HL-60/S4 treated with phorbol 12-myristate 13-acetate at 8.2 ng/mL for 4 days and 3 days (cell line): ENCODE data around the gene EFCAB11.
"Not testable (repeated sequence)": the region's sequence is repeated elsewhere in the genome, so short reads cannot be mapped to it uniquely, and the experiment has no call there.

Experiments
- in situ Hi-C: fragments of 300-500 bp; cut with MboI; formaldehyde crosslinking; loops from 2 replicates; pipeline ENCODE4 v1.15.0; 2022; ENCODE audit warnings: low sequenced_read_pairs

Gene EFCAB11

GRCh38 chr14:89889626-89890025 lies 64.9 kb downstream of the EFCAB11 start:
- in situ Hi-C loops, result no loop called here

GRCh38 chr14:89884761-89885160 lies 69.8 kb downstream of the EFCAB11 start:
- in situ Hi-C loops, result no loop called here

GRCh38 chr14:89881839-89882238 lies 72.7 kb downstream of the EFCAB11 start:
- in situ Hi-C loops, result no loop called here

- in situ Hi-C loops, result not testable (repeated sequence)
Observed at GRCh38 chr14:89874091-89874490, 80.4 kb downstream of the EFCAB11 start.

- in situ Hi-C loops, result no loop called here
Observed at GRCh38 chr14:89870316-89870715, 84.2 kb downstream of the EFCAB11 start.

- in situ Hi-C loops, result no loop called here
Observed at GRCh38 chr14:89869606-89870005, 84.9 kb downstream of the EFCAB11 start.

- in situ Hi-C loops, result no loop called here
Observed at GRCh38 chr14:89866458-89866857, 88.1 kb downstream of the EFCAB11 start.

GRCh38 chr14:89865153-89865552 lies 89.4 kb downstream of the EFCAB11 start:
- in situ Hi-C loops, result no loop called here

- in situ Hi-C loops, result no loop called here
Observed at GRCh38 chr14:89862856-89863255, 91.7 kb downstream of the EFCAB11 start.

GRCh38 chr14:89861630-89862029 lies 92.9 kb downstream of the EFCAB11 start:
- in situ Hi-C loops, result no loop called here

GRCh38 chr14:89858089-89858488 lies 96.4 kb downstream of the EFCAB11 start:
- in situ Hi-C loops, result no loop called here

- in situ Hi-C loops, result no loop called here
Observed at GRCh38 chr14:89856871-89857345, 97.6 kb downstream of the EFCAB11 start.

GRCh38 chr14:89855961-89856656 lies 98.4 kb downstream of the EFCAB11 start:
- in situ Hi-C loops, result no loop called here

- in situ Hi-C loops, result no loop called here
Observed at GRCh38 chr14:89853936-89854693, 100.4 kb downstream of the EFCAB11 start.

- in situ Hi-C loops, result no loop called here
Observed at GRCh38 chr14:89851106-89851505, 103.4 kb downstream of the EFCAB11 start.

- in situ Hi-C loops, result no loop called here
Observed at GRCh38 chr14:89849931-89850330, 104.6 kb downstream of the EFCAB11 start.

GRCh38 chr14:89848165-89848564 lies 106.4 kb downstream of the EFCAB11 start:
- in situ Hi-C loops, result no loop called here

GRCh38 chr14:89845346-89845745 lies 109.2 kb downstream of the EFCAB11 start:
- in situ Hi-C loops, result no loop called here

GRCh38 chr14:89844508-89844907 lies 110.0 kb downstream of the EFCAB11 start:
- in situ Hi-C loops, result no loop called here

GRCh38 chr14:89842837-89843236 lies 111.7 kb downstream of the EFCAB11 start:
- in situ Hi-C loops, result no loop called here

GRCh38 chr14:89841851-89842250 lies 112.7 kb downstream of the EFCAB11 start:
- in situ Hi-C loops, result no loop called here

GRCh38 chr14:89836830-89837469 lies 117.6 kb downstream of the EFCAB11 start:
- in situ Hi-C loops, result no loop called here
